ENCODE results near the gene ZNF697.
"Not testable (repeated sequence)": the region's sequence is repeated elsewhere in the genome, so short reads cannot be mapped to it uniquely, and the experiment has no call there.

The ZNF697 gene

GRCh38 chr1:119626841-119627240 is 21.2 kb downstream of the ZNF697 start:
- DNase-seq, result no peak

DNA sequence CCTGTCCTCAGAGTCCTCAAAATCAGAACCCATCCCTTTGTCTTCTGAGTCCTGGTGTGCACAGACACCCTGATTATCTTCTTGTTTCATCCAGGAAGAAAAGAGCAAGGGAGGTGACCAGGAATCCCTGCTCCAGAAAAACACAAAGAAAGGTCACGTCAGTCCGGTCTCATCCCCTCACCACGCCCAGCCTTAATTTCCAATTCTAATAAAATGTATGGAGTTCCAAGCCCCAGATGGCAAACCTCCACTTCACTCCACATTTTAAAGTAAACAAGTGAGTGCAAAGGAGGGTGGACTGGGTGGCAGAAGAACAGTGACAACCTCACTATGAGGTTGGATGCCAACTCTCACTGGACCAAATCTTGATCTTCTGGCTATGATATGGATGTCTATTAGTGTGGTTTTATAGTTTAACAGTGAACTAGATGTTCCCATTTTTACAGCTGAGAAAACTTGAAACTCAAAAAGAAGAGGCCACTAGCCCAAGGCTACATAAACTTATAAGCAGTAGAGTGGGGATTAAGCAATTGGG is 22.0 kb downstream of the ZNF697 start:
- DNase-seq, result no peak

DNA sequence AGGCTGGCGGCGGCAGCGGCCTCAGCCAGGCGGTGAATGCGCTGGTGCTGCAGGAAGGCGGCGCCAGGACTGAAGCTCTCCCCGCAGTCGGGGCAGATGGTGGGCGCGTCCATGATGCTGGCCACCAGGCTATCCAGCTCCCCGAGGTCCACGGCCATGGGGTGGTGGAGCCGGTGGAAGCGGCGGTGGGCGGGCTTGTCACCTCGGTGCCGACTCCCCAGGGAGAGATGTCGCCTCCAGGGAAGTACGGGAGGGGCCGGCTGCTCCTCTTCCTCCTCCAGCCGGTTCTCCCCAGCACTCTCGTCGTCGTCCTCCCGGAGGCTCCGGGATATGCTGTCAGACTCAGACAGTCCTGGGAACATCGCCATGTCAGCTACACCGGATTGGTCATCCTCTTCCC is 24.4 kb downstream of the ZNF697 start:
- no peak for DNase-seq

- DNase-seq, result no peak
Measured at GRCh38 chr1:119623193-119623515, 24.9 kb downstream of the ZNF697 start.

GRCh38 chr1:119622311-119623192 is 25.5 kb downstream of the ZNF697 start:
- no peak for DNase-seq

DNA sequence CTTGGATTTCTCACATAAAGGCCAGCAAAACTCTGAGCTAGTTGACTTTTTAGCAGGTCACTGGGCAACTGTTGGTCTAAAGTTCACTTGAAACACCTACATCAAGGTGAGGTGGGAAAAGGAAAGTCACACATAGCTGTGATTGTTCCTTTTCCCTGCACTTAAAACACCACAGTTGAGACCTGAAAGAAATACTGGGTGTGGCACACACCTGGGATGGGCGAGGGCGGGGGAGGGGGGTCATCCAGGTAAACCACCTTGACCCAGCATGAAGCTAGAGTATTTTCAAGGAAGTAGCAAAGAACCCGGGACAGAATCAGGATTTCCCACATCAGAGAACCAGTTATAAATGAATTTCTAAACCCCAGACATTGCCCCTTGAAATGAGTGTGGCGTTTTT is 26.4 kb downstream of the ZNF697 start:
- no peak for DNase-seq

DNA sequence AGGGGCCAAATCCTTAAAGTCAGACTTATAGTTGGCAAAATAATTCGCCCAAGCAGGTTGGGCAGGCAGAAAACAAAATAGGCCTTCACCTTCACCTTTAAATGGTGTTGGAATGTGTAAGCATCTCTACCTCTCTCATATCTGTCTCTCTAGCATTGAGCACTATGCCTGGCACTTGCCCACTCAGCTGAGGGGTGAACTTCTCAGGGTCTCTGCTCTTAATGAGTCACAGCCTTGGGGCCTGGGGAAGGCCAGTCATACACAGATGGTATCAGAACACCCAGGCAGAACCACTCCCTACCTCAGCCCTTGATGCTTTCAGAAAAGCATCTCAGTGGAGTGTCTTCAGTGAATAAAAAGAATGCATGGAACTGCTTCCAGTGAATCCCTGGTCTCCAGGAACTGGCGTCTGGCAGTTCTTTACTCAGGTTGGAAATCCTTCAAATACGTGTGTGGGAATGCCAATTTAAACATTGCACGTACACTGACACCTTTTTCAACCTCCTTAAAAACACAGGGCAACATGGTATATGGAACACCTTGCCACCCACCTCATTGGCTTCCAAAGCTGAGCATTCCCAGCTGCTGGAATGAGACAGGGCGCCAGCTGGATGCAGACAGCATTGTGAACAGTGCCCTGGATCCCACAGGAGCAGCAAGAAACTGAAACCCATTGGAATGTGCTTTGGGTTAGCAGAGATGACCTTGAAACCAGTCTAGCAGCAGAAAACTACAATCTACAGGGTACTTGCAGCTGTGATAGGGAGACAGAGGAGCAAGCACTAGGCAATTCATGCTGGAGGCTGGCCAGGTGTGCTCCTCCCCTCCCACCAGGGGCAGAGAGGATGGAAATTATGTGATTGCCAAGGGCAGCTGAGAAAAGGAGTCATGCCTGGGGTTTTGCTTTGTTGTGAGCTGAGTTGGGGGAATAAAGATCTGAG is 30.0 kb downstream of the ZNF697 start:
- no peak for DNase-seq

DNA sequence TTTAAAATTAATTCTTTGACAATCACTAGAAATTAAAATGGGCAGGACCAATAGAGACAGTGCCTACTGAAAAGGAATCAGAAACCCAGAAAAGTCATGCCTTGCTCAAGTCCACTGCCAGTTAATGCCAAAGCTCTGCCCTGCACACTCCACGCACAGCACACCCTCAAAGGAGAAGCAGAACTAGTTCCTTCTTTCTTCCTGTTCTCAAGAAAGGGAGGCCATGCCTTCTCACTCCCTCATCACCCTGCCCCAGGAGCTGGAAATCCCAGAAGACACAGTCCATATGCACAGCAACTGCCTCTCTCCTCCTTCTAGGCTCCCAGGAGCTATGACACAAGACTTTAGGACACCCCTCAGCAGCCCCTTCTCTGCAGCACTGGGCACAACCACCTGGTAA is 31.3 kb downstream of the ZNF697 start:
- not testable (repeated sequence) for DNase-seq

DNA sequence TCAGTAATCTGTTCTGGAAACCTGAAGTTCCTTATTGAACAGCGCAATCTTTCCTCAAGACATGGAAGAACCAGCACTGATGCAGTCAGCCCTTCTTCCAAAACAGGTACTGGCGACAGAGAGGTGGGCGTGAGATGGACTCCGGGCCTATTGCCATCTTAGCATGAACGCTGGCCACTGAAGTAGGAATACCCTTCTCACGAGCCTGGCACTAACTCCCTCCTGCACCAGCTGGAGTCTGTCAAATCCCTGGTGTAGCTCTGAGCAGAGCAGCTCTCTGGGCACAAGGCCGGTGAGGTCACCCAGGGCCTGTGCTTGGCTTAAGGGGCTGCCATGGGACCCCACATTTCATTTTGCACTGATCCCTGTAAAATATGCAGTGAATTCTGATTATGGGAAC is 33.0 kb downstream of the ZNF697 start:
- DNase-seq, result not testable (repeated sequence)

- peak; percentile 90 for DNase-seq
Measured at GRCh38 chr1:119613769-119614720, 34.0 kb downstream of the ZNF697 start.

DNA sequence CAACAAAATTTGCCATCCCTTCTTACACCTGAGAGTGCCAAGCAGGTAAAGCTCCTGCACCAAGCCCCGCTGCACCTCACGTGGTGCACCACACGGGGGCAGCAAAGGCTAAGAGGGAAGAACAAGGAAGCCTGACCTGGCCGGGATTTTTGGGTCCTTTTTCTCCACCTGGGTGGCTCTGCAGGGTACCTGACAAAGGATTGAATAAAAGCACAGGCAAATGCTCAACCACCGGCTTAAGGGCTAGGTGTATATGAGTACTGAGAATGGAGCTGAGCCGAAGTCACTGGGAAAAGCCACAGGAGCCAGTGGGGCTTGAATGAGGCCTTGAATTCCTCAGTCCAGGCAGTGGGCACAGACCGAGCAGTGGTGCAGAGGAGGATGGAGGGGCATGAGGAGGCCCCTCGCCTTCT is 36.4 kb downstream of the ZNF697 start:
- peak; percentile 80 for DNase-seq

DNA sequence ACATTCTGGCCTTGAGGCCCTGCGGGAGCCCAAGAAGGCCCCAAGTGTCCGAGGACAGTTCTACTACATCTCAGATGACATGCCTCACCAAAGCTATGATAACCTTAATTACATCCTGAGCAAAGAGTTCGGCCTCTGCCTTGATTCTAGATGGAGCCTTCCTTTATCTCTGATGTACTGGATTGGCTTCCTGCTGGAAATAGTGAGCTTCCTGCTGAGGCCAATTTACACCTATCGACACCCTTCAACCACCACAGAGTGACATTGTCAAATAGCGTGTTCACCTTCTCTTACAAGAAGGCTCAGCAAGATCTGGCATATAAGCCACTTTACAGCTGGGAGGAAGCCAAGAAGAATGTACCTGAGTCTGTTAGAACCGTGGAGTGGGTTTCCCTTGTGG is 39.2 kb downstream of the ZNF697 start:
- not testable (repeated sequence) for DNase-seq

DNA sequence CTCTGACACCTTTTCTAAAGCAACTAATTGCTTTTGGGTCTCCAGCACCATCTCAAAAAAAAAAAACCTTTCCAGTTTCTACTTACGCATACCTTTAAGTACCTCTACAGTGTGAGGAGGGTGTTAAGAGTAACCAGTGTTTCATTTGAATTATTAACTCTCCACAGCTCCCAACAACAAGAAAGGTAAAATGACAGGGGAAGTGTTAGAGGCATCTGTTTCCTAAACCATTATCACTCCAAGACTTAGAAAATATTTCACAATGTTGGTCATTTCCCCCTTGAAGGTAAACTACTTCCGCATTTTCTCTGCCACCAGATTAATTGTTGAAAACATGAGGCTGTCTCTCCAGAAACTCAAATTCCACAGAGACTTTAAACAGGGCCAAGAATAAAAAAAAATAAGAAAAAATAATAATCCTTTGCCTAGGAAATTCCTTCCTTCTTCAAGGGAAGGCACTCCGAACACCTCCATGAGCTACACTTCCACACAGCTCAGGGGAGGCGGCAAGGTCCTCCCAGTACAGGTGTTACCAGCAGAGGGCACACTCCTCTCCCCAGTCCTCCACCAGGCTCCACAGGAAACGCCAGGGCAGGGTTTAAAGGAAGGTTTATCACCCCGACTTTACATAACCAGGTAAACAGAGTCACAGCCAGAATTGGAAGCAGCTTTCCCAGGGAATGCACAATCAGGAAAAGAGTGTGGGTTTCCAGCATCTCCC is 40.8 kb downstream of the ZNF697 start:
- not testable (repeated sequence) for DNase-seq

- DNase-seq, result no peak
Measured at GRCh38 chr1:119606394-119606793, 41.7 kb downstream of the ZNF697 start.

GRCh38 chr1:119605686-119606085 is 42.4 kb downstream of the ZNF697 start:
- DNase-seq, result no peak

- DNase-seq, result not testable (repeated sequence)
Measured at GRCh38 chr1:119605080-119605479, 43.0 kb downstream of the ZNF697 start.

GRCh38 chr1:119603695-119604094 is 44.4 kb downstream of the ZNF697 start:
- DNase-seq, result no peak

- DNase-seq, result not testable (repeated sequence)
Measured at GRCh38 chr1:119603241-119603640, 44.8 kb downstream of the ZNF697 start.

GRCh38 chr1:119602789-119603188 is 45.3 kb downstream of the ZNF697 start:
- not testable (repeated sequence) for DNase-seq

GRCh38 chr1:119602169-119602568 is 45.9 kb downstream of the ZNF697 start:
- DNase-seq, result no peak

DNA sequence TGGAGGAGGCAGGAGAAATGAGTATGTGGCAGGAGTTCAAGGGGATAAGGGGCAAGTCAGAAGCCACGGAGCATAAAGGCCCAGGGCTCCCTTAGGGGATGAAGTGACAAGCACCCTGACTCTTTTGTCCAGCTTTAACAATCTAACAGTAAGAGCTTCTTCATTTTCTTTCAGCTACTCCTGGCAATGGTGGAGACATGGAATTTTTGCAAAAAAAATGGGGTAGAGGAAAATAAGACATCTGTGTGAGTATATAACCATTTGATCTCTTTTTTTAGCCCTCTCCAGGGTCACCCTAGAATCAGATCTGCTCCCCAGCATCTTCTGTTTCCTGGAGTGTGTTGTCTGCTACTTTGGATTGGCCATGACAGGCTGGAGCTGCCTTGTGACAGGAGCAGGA is 47.1 kb downstream of the ZNF697 start:
- no peak for DNase-seq

- DNase-seq, result no peak
Measured at GRCh38 chr1:119600561-119600960, 47.5 kb downstream of the ZNF697 start.

Data from NCI-H82 (cell line).